Endothelial cell (in vitro differentiated cells): ENCODE measurements around the gene LMF1. TPM values are rescaled to one million over a fixed set of nuclear protein-coding genes. Genes with fewer than 3 reads are reported as not detected.

ENCODE experiments used
- DNase-seq: peaks from one replicate; pipeline ENCODE4 v3.0.0; 2021; ENCODE audit warnings: low spot score
- H3K27ac Mint-ChIP-seq: one replicate; pipeline ENCODE4 v1.8.0; 2021; ENCODE audit warnings: mixed read lengths, inconsistent platforms; ENCODE audit not compliant: unreplicated experiment
- H3K27me3 Mint-ChIP-seq: one replicate; pipeline ENCODE4 v1.8.0; 2021; ENCODE audit warnings: mild to moderate bottlenecking, moderate library complexity, mixed read lengths, inconsistent platforms; ENCODE audit not compliant: unreplicated experiment
- H3K36me3 Mint-ChIP-seq: one replicate; pipeline ENCODE4 v1.8.0; 2021; ENCODE audit warnings: mild to moderate bottlenecking, low read depth, mixed read lengths, inconsistent platforms; ENCODE audit not compliant: unreplicated experiment
- H3K4me1 Mint-ChIP-seq: one replicate; pipeline ENCODE4 v1.8.0; 2021; ENCODE audit warnings: mild to moderate bottlenecking, mixed read lengths, inconsistent platforms; ENCODE audit not compliant: unreplicated experiment
- H3K4me3 Mint-ChIP-seq: one replicate; pipeline ENCODE4 v1.8.0; 2021; ENCODE audit warnings: mild to moderate bottlenecking, mixed read lengths, inconsistent platforms; ENCODE audit not compliant: unreplicated experiment
- H3K9me3 Mint-ChIP-seq: one replicate; pipeline ENCODE4 v1.8.0; 2021; ENCODE audit warnings: mixed read lengths, inconsistent platforms; ENCODE audit not compliant: unreplicated experiment
- total RNA-seq: library from RNA; stranded (reverse); fragmentation: NEBNext Ultra II Directional; extraction: Animal tissue kit (Norgen Biotek cat#: 25700); gene quantifications from one replicate; pipeline ENCODE4 v1.2.1, GENCODE V29; 2021; ENCODE audit not compliant: unreplicated experiment
- TF ChIP-seq, protein P1 (sequence below): fragments of 200-600 bp; sonication (generic); IDR thresholded peaks from one replicate; pipeline ENCODE4 v1.5.0; 2021; ENCODE audit warnings: antibody characterized with exemption; ENCODE audit not compliant: unreplicated experiment

Gene LMF1
- total RNA-seq, 1 donor from 2014 or later, result 21.7 TPM

DNA sequence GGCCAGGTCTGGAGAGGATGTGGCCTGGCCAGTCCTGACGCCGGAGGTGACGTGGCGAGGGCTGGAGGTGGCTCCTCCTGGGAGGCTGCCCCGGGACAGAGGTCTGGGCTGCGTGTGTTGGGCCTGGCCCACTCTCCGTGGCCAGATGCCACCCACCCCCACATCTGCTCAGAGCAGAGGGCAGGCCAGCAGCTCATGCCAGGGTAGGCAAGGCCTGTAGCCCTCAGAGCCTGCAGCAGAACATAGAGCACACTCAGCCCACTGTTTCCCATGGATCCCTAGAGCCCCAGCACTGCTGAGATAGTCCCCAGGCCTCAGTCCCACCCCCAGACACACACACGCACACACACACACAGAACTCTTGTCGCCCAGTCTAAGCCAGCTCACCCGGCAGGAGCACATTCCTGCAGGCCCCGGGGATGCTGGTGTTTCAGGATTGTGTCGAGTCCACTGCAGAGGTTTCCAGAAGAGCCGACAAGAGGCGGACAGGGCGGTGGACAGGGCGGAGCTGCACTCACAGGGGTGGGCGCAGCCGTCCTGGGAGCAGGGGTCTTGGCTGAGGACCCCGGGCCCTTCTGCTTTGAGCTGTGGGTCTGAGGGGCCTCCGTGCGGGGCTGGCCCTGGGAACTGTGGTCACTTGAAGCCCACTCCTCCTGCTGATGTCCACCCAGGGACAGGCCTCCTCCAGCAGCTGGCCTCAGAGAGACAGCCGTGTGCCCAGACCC, 44.1 kb upstream of the LMF1 start:
- H3K27me3 Mint-ChIP-seq, result peaks cover 2% of the 10 kb centered on the region
- TF ChIP-seq, protein P1, sequence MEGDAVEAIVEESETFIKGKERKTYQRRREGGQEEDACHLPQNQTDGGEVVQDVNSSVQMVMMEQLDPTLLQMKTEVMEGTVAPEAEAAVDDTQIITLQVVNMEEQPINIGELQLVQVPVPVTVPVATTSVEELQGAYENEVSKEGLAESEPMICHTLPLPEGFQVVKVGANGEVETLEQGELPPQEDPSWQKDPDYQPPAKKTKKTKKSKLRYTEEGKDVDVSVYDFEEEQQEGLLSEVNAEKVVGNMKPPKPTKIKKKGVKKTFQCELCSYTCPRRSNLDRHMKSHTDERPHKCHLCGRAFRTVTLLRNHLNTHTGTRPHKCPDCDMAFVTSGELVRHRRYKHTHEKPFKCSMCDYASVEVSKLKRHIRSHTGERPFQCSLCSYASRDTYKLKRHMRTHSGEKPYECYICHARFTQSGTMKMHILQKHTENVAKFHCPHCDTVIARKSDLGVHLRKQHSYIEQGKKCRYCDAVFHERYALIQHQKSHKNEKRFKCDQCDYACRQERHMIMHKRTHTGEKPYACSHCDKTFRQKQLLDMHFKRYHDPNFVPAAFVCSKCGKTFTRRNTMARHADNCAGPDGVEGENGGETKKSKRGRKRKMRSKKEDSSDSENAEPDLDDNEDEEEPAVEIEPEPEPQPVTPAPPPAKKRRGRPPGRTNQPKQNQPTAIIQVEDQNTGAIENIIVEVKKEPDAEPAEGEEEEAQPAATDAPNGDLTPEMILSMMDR, result no peak
- H3K4me3 Mint-ChIP-seq, result no peak overlapping the region
- no peaks in the 10 kb centered on the region for H3K4me1 Mint-ChIP-seq
- DNase-seq, result no peak
- H3K36me3 Mint-ChIP-seq, result no peaks in the 10 kb centered on the region
- H3K9me3 Mint-ChIP-seq, result no peaks in the 10 kb centered on the region
- no peak overlapping the region for H3K27ac Mint-ChIP-seq

DNA sequence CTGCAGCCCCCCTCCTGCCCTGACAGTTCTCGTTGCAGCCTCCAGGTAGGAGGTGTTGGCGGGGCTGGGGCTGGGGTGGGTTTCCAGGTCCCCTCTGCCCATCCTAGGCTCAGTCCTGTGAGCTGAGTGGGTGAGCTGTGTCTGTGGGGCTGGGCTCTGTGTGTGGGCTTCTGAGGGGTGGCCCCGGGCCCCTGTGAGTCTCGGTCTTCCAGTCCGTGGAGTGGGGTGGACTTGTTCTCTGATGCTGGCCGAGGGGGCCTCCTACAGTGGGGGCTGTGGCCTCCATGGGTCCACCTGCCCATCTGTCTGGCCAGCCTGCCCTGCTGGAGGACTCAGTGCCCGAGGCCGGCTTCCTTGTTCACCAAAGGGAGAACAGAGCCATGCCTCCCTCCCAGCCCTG, 43.4 kb upstream of the LMF1 start:
- Mint-ChIP-seq H3K36me3 (no peaks in the 10 kb centered on the region), H3K4me1 (no peaks in the 10 kb centered on the region), H3K27ac (no peak overlapping the region), H3K9me3 (no peaks in the 10 kb centered on the region), H3K27me3 (peaks cover 2% of the 10 kb centered on the region), H3K4me3 (no peak overlapping the region)
- DNase-seq, result no peak
- TF ChIP-seq, protein P1, result no peak

DNA sequence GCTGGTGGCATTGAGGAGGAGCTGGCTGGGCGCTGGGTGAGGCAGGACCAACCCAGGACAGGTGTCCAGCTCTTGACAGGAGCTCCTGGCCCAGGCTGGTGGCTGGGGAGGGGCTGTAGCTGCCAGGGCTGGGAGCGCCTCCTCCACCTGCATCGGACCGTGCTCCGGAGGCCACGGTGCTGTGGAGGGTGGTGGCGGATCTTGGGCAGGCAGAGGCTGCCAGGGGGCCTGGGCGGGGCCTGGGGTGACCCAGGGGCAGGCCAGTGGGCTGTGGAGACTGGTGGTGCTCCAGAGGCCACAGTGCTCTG, 42.8 kb upstream of the LMF1 start:
- Mint-ChIP-seq H3K27me3 (no peaks in the 10 kb centered on the region), H3K4me3 (no peak overlapping the region), H3K36me3 (no peaks in the 10 kb centered on the region), H3K27ac (no peak overlapping the region), H3K9me3 (no peaks in the 10 kb centered on the region), H3K4me1 (no peaks in the 10 kb centered on the region)
- TF ChIP-seq, protein P1, result no peak
- no peak for DNase-seq

DNA sequence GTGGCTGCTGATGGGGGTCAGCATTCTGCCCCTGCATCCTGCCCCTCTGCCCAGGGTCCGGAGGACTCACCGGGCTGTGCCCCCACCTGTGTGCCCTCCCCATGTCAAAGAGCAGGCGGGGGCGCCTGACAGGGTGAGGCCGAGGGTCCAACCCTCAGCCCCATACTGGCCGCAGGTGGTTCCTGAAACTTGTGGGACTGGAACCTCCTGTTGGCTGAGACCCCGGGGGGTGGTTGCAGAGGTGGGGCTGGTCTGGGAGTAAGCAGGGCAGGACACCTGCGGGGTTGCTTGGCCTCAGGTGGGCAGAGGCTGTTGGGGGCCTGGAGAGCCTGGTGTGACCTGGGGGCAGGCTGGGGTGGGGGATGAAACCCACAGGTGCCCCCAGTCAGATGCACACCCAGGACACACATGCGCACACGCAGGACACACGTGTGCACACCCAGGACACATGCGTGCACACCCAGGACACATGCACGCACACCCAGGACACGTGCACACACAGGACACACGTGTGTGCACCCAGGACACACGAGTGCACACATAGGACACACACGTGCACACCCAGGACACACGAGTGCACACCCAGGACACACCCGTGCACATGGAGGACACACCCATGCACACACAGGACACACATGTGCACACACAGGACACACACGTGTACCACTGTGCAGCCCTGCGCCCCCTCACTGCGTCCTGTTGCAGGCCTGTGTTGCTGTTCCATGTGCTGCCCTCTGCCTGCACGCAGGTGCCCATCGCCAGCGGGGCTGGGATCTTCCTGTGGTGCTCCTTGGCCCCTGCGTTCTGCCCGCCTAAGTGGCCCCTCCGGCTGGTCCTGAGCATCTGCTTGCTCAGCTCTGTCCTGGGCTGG, 42.2 kb upstream of the LMF1 start:
- Mint-ChIP-seq H3K4me3 (no peak overlapping the region), H3K27me3 (no peaks in the 10 kb centered on the region), H3K9me3 (no peaks in the 10 kb centered on the region), H3K4me1 (no peaks in the 10 kb centered on the region), H3K36me3 (no peaks in the 10 kb centered on the region), H3K27ac (no peak overlapping the region)
- TF ChIP-seq, protein P1, result no peak
- no peak for DNase-seq

DNA sequence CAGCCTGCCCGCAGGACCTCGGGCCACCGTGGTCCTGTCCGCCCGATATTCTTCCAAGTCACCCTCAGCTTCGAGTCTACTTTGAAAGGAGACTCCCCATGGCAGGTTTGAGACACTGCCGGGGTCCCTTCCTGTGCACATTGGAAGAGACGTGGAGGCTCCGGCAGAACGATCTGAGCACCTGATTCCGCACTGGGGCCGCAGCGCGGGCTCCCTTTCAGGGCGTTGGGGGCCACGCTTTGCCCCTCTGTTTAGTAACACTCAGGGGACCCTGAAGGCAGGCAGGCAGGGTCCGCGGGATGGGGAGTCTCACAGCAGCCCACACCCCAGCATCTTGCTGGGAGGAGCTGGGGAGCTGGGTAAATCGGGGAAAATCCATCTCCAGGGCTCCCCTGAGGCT, 41.4 kb upstream of the LMF1 start:
- TF ChIP-seq, protein P1, result no peak

More for the DNA sequence above, 41.4 kb upstream of the LMF1 start:
- H3K9me3 Mint-ChIP-seq, result no peaks in the 10 kb centered on the region
- H3K36me3 Mint-ChIP-seq, result no peaks in the 10 kb centered on the region
- H3K4me3 Mint-ChIP-seq, result no peak overlapping the region
- H3K4me1 Mint-ChIP-seq, result no peaks in the 10 kb centered on the region
- DNase-seq, result no peak
- no peaks in the 10 kb centered on the region for H3K27me3 Mint-ChIP-seq
- no peak overlapping the region for H3K27ac Mint-ChIP-seq
